Fibroblast of skin of scalp (primary cell): ENCODE data around the gene ATIC. TPM values are rescaled to one million over a fixed set of nuclear protein-coding genes. Genes with fewer than 3 reads are reported as not detected.
"Not testable (repeated sequence)": the region's sequence is repeated elsewhere in the genome, so short reads cannot be mapped to it uniquely, and the experiment has no call there.

Source experiments
- DNase-seq: peaks from one replicate; pipeline ENCODE4 v3.0.0-alpha.2; 2013
- polyA plus RNA-seq, 2 experiments: library from polyadenylated mRNA; unstranded; fragments of 120-200 nt; gene quantifications; one replicate each; pipeline ENCODE4 v1.2.1, GENCODE V29; 2013; ENCODE audit not compliant: insufficient read length in 2 of 2

ATIC gene
- 81.4 TPM for polyA plus RNA-seq (2013, experiment 1 of 2; ENCODE audit: insufficient read length)
- 80.3 TPM for polyA plus RNA-seq (2013, experiment 2 of 2; ENCODE audit: insufficient read length)

GRCh38 chr2:215311625-215312396, at the start of gene ATIC:
ATIC (plus strand) TSS chr2:215312059; CDS start chr2:215312143, 84 bp downstream.
- DNase-seq: peak; percentile 91

- DNase-seq: no peak
These were observed 49.6 kb upstream of the ATIC start for GRCh38 chr2:215262303-215262702.

- no peak for DNase-seq
These were observed 49.0 kb upstream of the ATIC start for GRCh38 chr2:215262741-215263362.

- no peak for DNase-seq
These were observed 47.5 kb upstream of the ATIC start for GRCh38 chr2:215264374-215264773.

- peak; percentile 82 for DNase-seq
These were observed 42.3 kb upstream of the ATIC start for GRCh38 chr2:215269397-215270117.

- no peak for DNase-seq
These were observed 41.8 kb upstream of the ATIC start for GRCh38 chr2:215270118-215270451.

- DNase-seq: no peak
These were observed 40.4 kb upstream of the ATIC start for GRCh38 chr2:215271446-215271845.

GRCh38 chr2:215272918-215273317, 38.9 kb upstream of the ATIC start:
- DNase-seq: no peak

- no peak for DNase-seq
These were observed 37.0 kb upstream of the ATIC start for GRCh38 chr2:215274829-215275228.

GRCh38 chr2:215275824-215276223, 36.0 kb upstream of the ATIC start:
- no peak for DNase-seq

GRCh38 chr2:215277944-215278343, 33.9 kb upstream of the ATIC start:
- DNase-seq: no peak

GRCh38 chr2:215280326-215280725, 31.5 kb upstream of the ATIC start:
- peak; percentile 46 for DNase-seq

GRCh38 chr2:215283221-215283620, 28.6 kb upstream of the ATIC start:
- DNase-seq: no peak

GRCh38 chr2:215286309-215286708, 25.6 kb upstream of the ATIC start:
- no peak for DNase-seq

- DNase-seq: no peak
These were observed 23.6 kb upstream of the ATIC start for GRCh38 chr2:215288112-215288815.

GRCh38 chr2:215290980-215291599, 20.8 kb upstream of the ATIC start:
- no peak for DNase-seq

- DNase-seq: no peak
These were observed 18.0 kb upstream of the ATIC start for GRCh38 chr2:215293879-215294278.

- no peak for DNase-seq
These were observed 12.5 kb upstream of the ATIC start for GRCh38 chr2:215299337-215299859.

- no peak for DNase-seq
These were observed 9.9 kb upstream of the ATIC start for GRCh38 chr2:215301994-215302393.

- not testable (repeated sequence) for DNase-seq
These were observed 617 bp upstream of the ATIC start for GRCh38 chr2:215311259-215311624.

- no peak for DNase-seq
These were observed 1.4 kb downstream of the ATIC start for GRCh38 chr2:215313255-215313613.

- no peak for DNase-seq
These were observed 3.0 kb downstream of the ATIC start for GRCh38 chr2:215314896-215315295.
